Activated B cell treated with CpG ODN at 0.5 μM for 24 hours (primary cell): Measurements from ENCODE around the gene KRT6A. TPM values are rescaled to one million over a fixed set of nuclear protein-coding genes. Genes with fewer than 3 reads are reported as not detected.

Experiments used
- ATAC-seq: fragments of 200-7000 bp; cut with Tn5 transposase; one replicate; pipeline ENCODE4 v1.10.0; 2021; ENCODE audit warnings: low read depth, mild to moderate bottlenecking, moderate library complexity
- CTCF ChIA-PET: fragments of 350-600 bp; sonication (Branson Sonifier 250); formaldehyde crosslinking; loops from one replicate; lab custom pipeline; 2021; ENCODE audit warnings: antibody characterized with exemption; lab: Charles Lee
- POLR2A ChIA-PET: fragments of 350-600 bp; sonication (Branson Sonifier 250); formaldehyde crosslinking; loops from one replicate; lab custom pipeline; 2021; ENCODE audit warnings: antibody characterized with exemption; lab: Charles Lee
- DNase-seq: peaks from one replicate; pipeline ENCODE4 v3.0.0; 2022
- H3K27ac Mint-ChIP-seq: one replicate; pipeline ENCODE4 v1.8.0; 2020; ENCODE audit warnings: mixed read lengths
- H3K27me3 Mint-ChIP-seq: one replicate; pipeline ENCODE4 v1.8.0; 2021; ENCODE audit warnings: mixed read lengths
- H3K36me3 Mint-ChIP-seq: one replicate; pipeline ENCODE4 v1.8.0; 2021; ENCODE audit warnings: low read depth, mixed read lengths
- H3K4me1 Mint-ChIP-seq: one replicate; pipeline ENCODE4 v1.8.0; 2021; ENCODE audit warnings: mixed read lengths
- H3K4me3 Mint-ChIP-seq: one replicate; pipeline ENCODE4 v1.8.0; 2020; ENCODE audit warnings: mild to moderate bottlenecking, mixed read lengths
- H3K9me3 Mint-ChIP-seq: one replicate; pipeline ENCODE4 v1.8.0; 2020; ENCODE audit warnings: mixed read lengths
- intact Hi-C: fragments of 100-400 bp; cut with micrococcal nuclease; formaldehyde crosslinking; loops from one replicate; pipeline ENCODE4 v1.15.1; 2024
- total RNA-seq: library from RNA; stranded (reverse); gene quantifications from 2 replicates; pipeline ENCODE4 v1.2.3, GENCODE V29; 2022
- TF ChIP-seq, protein P1 (sequence below): fragments of 200-600 bp; IDR thresholded peaks from one replicate; pipeline ENCODE4 v1.8.0; 2022; ENCODE audit warnings: antibody characterized with exemption, mild to moderate bottlenecking

KRT6A gene
- total RNA-seq, 1 donor from 2014 or later = not detected

DNA sequence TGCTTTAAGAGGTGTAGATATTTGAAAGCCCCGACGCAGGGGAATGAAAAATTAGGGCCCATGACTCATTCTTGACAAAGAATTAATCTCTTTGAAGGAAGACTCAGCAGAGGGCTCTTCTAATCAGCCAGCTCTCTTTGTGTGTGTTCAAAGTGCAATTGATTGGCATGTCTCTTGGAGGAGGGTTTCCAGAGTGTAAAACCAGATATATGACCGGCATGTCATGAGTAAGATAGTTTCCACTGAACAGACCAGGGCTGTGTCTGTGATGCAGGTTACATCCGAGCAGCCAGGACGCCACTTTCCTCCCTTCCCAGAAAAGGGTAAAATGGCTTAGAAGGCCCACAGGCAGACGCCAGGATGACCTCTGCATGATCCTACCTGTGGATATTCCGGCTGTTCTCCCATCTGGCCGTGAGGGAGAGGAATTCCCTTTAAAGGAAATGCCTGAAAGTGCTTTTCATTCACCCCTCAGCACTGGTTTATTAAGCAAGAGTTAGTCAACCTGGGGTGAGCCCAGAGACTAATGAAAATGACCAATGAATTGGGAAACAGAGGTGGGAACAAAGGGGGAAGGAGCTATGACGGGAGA is 51.6 kb downstream of the KRT6A start:
- CTCF ChIA-PET = no interaction called here
- intact Hi-C loops = no loop called here

DNA sequence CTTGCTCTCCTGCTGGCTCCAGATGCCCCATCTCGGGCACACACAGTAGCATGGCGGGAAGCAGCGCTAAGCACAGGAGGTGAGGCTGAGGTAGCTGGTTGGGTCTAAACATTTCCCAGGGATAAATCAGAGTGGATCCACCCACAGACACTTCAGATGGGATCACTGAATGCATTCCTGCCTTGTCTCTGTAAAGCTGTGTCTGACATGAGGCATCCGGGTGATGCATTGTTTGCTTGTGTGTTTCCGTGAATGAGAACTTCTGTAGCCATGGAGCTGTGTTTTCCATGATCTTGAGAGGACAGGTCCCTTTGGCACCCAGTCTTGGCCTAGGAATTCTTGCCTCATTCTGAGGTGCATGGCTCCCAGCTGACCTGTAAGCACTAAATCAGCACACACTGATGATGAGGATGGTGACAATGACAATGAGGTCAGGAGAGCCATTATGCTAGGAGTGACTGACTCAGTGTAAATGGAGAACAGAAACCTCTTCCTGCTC is 52.2 kb downstream of the KRT6A start:
- no peaks in the 10 kb centered on the region for H3K36me3 Mint-ChIP-seq
- H3K27ac Mint-ChIP-seq = no peak overlapping the region
- TF ChIP-seq, protein P1, sequence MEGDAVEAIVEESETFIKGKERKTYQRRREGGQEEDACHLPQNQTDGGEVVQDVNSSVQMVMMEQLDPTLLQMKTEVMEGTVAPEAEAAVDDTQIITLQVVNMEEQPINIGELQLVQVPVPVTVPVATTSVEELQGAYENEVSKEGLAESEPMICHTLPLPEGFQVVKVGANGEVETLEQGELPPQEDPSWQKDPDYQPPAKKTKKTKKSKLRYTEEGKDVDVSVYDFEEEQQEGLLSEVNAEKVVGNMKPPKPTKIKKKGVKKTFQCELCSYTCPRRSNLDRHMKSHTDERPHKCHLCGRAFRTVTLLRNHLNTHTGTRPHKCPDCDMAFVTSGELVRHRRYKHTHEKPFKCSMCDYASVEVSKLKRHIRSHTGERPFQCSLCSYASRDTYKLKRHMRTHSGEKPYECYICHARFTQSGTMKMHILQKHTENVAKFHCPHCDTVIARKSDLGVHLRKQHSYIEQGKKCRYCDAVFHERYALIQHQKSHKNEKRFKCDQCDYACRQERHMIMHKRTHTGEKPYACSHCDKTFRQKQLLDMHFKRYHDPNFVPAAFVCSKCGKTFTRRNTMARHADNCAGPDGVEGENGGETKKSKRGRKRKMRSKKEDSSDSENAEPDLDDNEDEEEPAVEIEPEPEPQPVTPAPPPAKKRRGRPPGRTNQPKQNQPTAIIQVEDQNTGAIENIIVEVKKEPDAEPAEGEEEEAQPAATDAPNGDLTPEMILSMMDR = no peak
- no peak for ATAC-seq
- no peaks in the 10 kb centered on the region for H3K4me1 Mint-ChIP-seq
- H3K9me3 Mint-ChIP-seq = no peaks in the 10 kb centered on the region
- intact Hi-C loops = no loop called here
- H3K27me3 Mint-ChIP-seq = peaks cover 22% of the 10 kb centered on the region
- CTCF ChIA-PET = no interaction called here
- H3K4me3 Mint-ChIP-seq = no peak overlapping the region
- POLR2A ChIA-PET = no interaction called here
- DNase-seq = no peak

More for the DNA sequence above, 51.6 kb downstream of the KRT6A start:
- Mint-ChIP-seq H3K4me3 (no peak overlapping the region), H3K9me3 (no peaks in the 10 kb centered on the region), H3K27ac (no peak overlapping the region), H3K27me3 (peaks cover 24% of the 10 kb centered on the region), H3K4me1 (no peaks in the 10 kb centered on the region), H3K36me3 (no peaks in the 10 kb centered on the region)
- DNase-seq = no peak
- no peak for ATAC-seq
- POLR2A ChIA-PET = no interaction called here
- TF ChIP-seq, protein P1 = no peak

DNA sequence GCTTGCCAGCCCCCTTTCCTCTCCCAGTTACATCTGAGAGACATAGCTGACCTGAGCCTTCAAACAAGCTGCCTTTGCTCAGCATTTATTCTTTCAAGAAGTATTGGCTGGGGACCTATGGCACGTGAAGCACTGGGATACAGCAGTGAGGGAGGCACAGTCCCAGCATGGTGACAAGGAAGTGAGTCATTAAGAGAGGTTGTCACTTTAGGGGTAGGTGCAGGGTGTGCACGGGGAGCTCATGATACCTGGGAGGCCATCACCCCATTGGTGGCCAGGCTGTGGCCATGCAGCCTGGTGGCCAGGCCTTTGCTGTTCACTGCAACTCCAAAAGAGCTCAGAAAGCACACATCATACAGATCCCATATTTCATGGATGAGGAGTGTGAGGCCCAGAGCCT is 53.2 kb downstream of the KRT6A start:
- DNase-seq = no peak
- ATAC-seq = no peak
- Mint-ChIP-seq H3K9me3 (no peaks in the 10 kb centered on the region), H3K27ac (no peak overlapping the region), H3K27me3 (peaks cover 23% of the 10 kb centered on the region), H3K36me3 (no peaks in the 10 kb centered on the region), H3K4me1 (no peaks in the 10 kb centered on the region), H3K4me3 (no peak overlapping the region)
- POLR2A ChIA-PET = no interaction called here
- CTCF ChIA-PET = no interaction called here
- intact Hi-C loops = no loop called here
- TF ChIP-seq, protein P1 = no peak

- ATAC-seq = no peak
- CTCF ChIA-PET = no interaction called here
- intact Hi-C loops = no loop called here
- TF ChIP-seq, protein P1 = no peak
- POLR2A ChIA-PET = no interaction called here
- Mint-ChIP-seq H3K4me1 (no peaks in the 10 kb centered on the region), H3K27me3 (peaks cover 25% of the 10 kb centered on the region), H3K4me3 (no peak overlapping the region), H3K27ac (no peak overlapping the region), H3K9me3 (no peaks in the 10 kb centered on the region), H3K36me3 (no peaks in the 10 kb centered on the region)
- no peak for DNase-seq
Observed at GRCh38 chr12:52439420-52439819, 53.6 kb downstream of the KRT6A start.

DNA sequence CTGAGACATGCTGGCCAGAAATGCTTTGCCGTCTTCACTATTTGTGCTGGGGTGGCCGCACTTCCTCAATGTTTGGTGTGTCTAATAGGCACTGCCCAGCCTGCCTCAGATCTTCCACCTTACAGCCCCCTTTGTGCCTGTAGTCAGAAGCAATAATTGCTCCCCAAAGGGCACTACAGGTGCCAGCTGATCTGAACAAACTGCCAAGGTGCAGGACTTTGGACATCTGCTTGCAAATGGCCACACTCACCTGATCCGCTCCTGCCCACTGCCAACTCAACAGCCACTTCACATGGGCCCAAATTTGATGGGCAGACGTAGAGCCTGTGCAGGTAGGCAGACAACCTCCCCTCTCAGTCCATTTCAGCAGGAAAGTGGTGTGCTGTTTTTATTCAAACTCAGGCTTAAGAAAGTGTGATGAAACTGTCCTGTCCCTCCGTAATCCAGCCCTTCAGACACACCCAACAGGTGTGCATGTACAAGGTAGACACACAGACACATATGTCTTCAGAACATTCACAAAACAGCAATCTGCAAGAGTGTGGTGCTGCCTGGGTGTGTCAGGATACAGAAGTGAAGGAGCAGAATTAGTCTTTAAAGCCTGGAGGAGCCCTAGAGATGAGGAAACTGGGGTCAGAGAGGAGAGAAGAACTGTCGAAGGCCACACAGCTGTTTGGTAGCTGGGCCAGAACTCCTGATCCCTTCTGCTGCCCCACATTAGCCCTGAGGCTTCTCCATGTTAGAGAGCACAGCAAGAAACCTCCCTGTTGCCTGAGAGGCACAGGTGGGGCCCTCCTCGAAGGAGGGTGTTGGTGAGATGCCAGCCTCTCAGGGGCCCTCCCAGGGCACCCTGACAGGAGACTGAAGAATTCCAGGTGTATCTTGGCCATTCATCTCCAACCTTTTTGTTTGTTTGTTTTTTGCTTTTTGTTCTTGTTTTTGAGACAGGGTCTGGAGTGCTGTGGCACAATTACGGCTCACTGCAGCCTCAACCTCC is 54.5 kb downstream of the KRT6A start:
- ATAC-seq (no peak), DNase-seq (no peak)
- no peak overlapping the region for H3K4me3 Mint-ChIP-seq
- TF ChIP-seq, protein P1 = no peak
- H3K4me1 Mint-ChIP-seq = no peaks in the 10 kb centered on the region
- no peaks in the 10 kb centered on the region for H3K36me3 Mint-ChIP-seq
- ChIA-PET POLR2A (no interaction called here), CTCF (no interaction called here)
- intact Hi-C loops = no loop called here
- H3K9me3 Mint-ChIP-seq = no peaks in the 10 kb centered on the region
- H3K27me3 Mint-ChIP-seq = peaks cover 22% of the 10 kb centered on the region
- H3K27ac Mint-ChIP-seq = no peak overlapping the region
